Esophagus muscularis mucosa (tissue), 3 donors: ENCODE measurements around the gene CASP12.

Source experiments
- POLR2A ChIP-seq: fragments of 450-650 bp; IDR thresholded peaks from one replicate; pipeline ENCODE4 v1.6.1; 2017; ENCODE audit warnings: antibody characterized with exemption, moderate library complexity, mild to moderate bottlenecking, low read depth
- POLR2AphosphoS5 ChIP-seq, 2 donors: sonication (generic); formaldehyde crosslinking; IDR thresholded peaks; one replicate each; pipeline ENCODE4 v1.6.1; 2017; ENCODE audit warnings: antibody characterized with exemption in 2 of 2
- TF ChIP-seq, protein P1 (sequence below), 3 experiments: fragments of 200-600 bp in 2 of 3; fragments of 450-650 bp in 1 of 3; sonication (generic) in 2 of 3; IDR thresholded peaks; one replicate each; pipeline ENCODE4 v1.5.1; 2017 to 2019; ENCODE audit warnings: antibody characterized with exemption in 3 of 3, mild to moderate bottlenecking in 2 of 3, moderate library complexity in 1 of 3

GRCh38 chr11:104879514-104880190 is 18.6 kb downstream of the CASP12 start:
- TF ChIP-seq, protein P1, sequence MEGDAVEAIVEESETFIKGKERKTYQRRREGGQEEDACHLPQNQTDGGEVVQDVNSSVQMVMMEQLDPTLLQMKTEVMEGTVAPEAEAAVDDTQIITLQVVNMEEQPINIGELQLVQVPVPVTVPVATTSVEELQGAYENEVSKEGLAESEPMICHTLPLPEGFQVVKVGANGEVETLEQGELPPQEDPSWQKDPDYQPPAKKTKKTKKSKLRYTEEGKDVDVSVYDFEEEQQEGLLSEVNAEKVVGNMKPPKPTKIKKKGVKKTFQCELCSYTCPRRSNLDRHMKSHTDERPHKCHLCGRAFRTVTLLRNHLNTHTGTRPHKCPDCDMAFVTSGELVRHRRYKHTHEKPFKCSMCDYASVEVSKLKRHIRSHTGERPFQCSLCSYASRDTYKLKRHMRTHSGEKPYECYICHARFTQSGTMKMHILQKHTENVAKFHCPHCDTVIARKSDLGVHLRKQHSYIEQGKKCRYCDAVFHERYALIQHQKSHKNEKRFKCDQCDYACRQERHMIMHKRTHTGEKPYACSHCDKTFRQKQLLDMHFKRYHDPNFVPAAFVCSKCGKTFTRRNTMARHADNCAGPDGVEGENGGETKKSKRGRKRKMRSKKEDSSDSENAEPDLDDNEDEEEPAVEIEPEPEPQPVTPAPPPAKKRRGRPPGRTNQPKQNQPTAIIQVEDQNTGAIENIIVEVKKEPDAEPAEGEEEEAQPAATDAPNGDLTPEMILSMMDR (IDR thresholded peaks at IDR 0.05): no peak
- TF ChIP-seq POLR2A (no peak), POLR2AphosphoS5 (IDR thresholded peaks at IDR 0.05) (no peak)
